WTC11 (cell line): ENCODE measurements around the gene SP4. TPM values are rescaled to one million over a fixed set of nuclear protein-coding genes. Genes with fewer than 3 reads are reported as not detected.

Experiments used
- ATAC-seq: fragments of 200-7000 bp; cut with Tn5 transposase; 2 replicates; pipeline ENCODE4 v1.10.0; 2021; ENCODE audit warnings: mild to moderate bottlenecking, moderate library complexity
- CTCF ChIA-PET: fragments of 300-600 bp; sonication (Branson Sonifier 250); formaldehyde crosslinking; loops from one replicate; lab custom pipeline; 2021; ENCODE audit warnings: antibody characterized with exemption; lab: Charles Lee
- POLR2A ChIA-PET: fragments of 350-600 bp; sonication (Branson Sonifier 250); formaldehyde crosslinking; loops from one replicate; lab custom pipeline; 2021; ENCODE audit warnings: antibody characterized with exemption; lab: Charles Lee
- DNase-seq: peaks from one replicate; pipeline ENCODE4 v3.0.0; 2021; ENCODE audit warnings: low spot score
- H3K27ac Mint-ChIP-seq: 2 replicates; pipeline ENCODE4 v1.8.0; 2021; ENCODE audit warnings: mixed read lengths
- H3K27me3 Mint-ChIP-seq: 2 replicates; pipeline ENCODE4 v1.8.0; 2021; ENCODE audit warnings: low read depth, mild to moderate bottlenecking, moderate library complexity, mixed read lengths
- H3K36me3 Mint-ChIP-seq: 2 replicates; pipeline ENCODE4 v1.8.0; 2021; ENCODE audit warnings: mixed read lengths
- H3K4me1 Mint-ChIP-seq: 2 replicates; pipeline ENCODE4 v1.8.0; 2022; ENCODE audit warnings: mixed read lengths
- H3K4me3 Mint-ChIP-seq: 2 replicates; pipeline ENCODE4 v1.8.0; 2021; ENCODE audit warnings: mild to moderate bottlenecking, moderate library complexity, mixed read lengths
- H3K9me3 Mint-ChIP-seq: 2 replicates; pipeline ENCODE4 v1.8.0; 2021; ENCODE audit warnings: mixed read lengths
- AR ChIP-seq: fragments of 250-450 bp; sonication (Bioruptor Pico); IDR thresholded peaks from 2 replicates; pipeline ENCODE4 v1.9.0; 2021; ENCODE audit warnings: mild to moderate bottlenecking
- CREB1 ChIP-seq: sonication (generic); formaldehyde crosslinking; IDR thresholded peaks from 2 replicates; pipeline ENCODE4 v1.8.0; 2023; ENCODE audit warnings: mild to moderate bottlenecking, missing genetic modification reagents
- CREM ChIP-seq: sonication (generic); formaldehyde crosslinking; IDR thresholded peaks from 2 replicates; pipeline ENCODE4 v1.8.1; 2022; ENCODE audit warnings: mild to moderate bottlenecking, missing genetic modification reagents, moderate library complexity
- ETV6 ChIP-seq: sonication (generic); formaldehyde crosslinking; IDR thresholded peaks from 2 replicates; pipeline ENCODE4 v1.8.1; 2022; ENCODE audit warnings: mild to moderate bottlenecking, missing genetic modification reagents
- FOXP1 ChIP-seq: sonication (generic); formaldehyde crosslinking; IDR thresholded peaks from 2 replicates; pipeline ENCODE4 v1.8.0; 2022; ENCODE audit warnings: missing genetic modification reagents, mild to moderate bottlenecking, moderate library complexity, borderline replicate concordance
- IRF1 ChIP-seq: sonication (generic); formaldehyde crosslinking; IDR thresholded peaks from 2 replicates; pipeline ENCODE4 v1.8.0; 2023; ENCODE audit warnings: missing genetic modification reagents
- JAZF1 ChIP-seq: fragments of 250-450 bp; sonication (Bioruptor Pico); IDR thresholded peaks from 2 replicates; pipeline ENCODE4 v1.9.0; 2021; ENCODE audit warnings: moderate library complexity, mild to moderate bottlenecking, inconsistent platforms
- MYBL2 ChIP-seq: sonication (generic); formaldehyde crosslinking; IDR thresholded peaks from 2 replicates; pipeline ENCODE4 v1.8.1; 2023; ENCODE audit warnings: mild to moderate bottlenecking, moderate library complexity, missing genetic modification reagents
- NFATC4 ChIP-seq: fragments of 250-450 bp; sonication (Bioruptor Pico); IDR thresholded peaks from 2 replicates; pipeline ENCODE4 v1.9.0; 2021; ENCODE audit warnings: mild to moderate bottlenecking
- NR2C2 ChIP-seq: sonication (generic); formaldehyde crosslinking; IDR thresholded peaks from 2 replicates; pipeline ENCODE4 v1.8.0; 2022; ENCODE audit warnings: mild to moderate bottlenecking, missing genetic modification reagents
- TP53 ChIP-seq: sonication (generic); formaldehyde crosslinking; IDR thresholded peaks from 2 replicates; pipeline ENCODE4 v1.8.1; 2023; ENCODE audit warnings: mild to moderate bottlenecking, missing genetic modification reagents
- ZBTB21 ChIP-seq: sonication (generic); formaldehyde crosslinking; IDR thresholded peaks from 2 replicates; pipeline ENCODE4 v1.8.1; 2023; ENCODE audit warnings: mild to moderate bottlenecking, missing genetic modification reagents, borderline replicate concordance
- ZNF425 ChIP-seq: fragments of 250-450 bp; sonication (Bioruptor Pico); conservative IDR thresholded peaks from 2 replicates; pipeline ENCODE4 v1.9.0; 2021; ENCODE audit warnings: mild to moderate bottlenecking
- total RNA-seq: library from RNA; stranded (reverse); gene quantifications from 3 replicates; pipeline ENCODE4 v1.2.3, GENCODE V29; 2021
- TF ChIP-seq, protein P1 (sequence below): fragments of 250-450 bp; sonication (Bioruptor Pico); IDR thresholded peaks from 2 replicates; pipeline ENCODE4 v1.8.0; 2021; ENCODE audit warnings: mild to moderate bottlenecking
- TF ChIP-seq, protein P2 (sequence below): sonication (generic); formaldehyde crosslinking; conservative IDR thresholded peaks from 2 replicates; pipeline ENCODE4 v1.8.1; 2022; ENCODE audit warnings: mild to moderate bottlenecking, missing genetic modification reagents
- TF ChIP-seq, protein P3 (sequence below): fragments of 250-450 bp; sonication (Bioruptor Pico); IDR thresholded peaks from 2 replicates; pipeline ENCODE4 v2.1.2; 2022; ENCODE audit warnings: mild to moderate bottlenecking, moderate library complexity
- TF ChIP-seq, protein P4 (sequence below): sonication (generic); formaldehyde crosslinking; IDR thresholded peaks from 2 replicates; pipeline ENCODE4 v1.8.1; 2022; ENCODE audit warnings: low read depth, missing genetic modification reagents, borderline replicate concordance
- TF ChIP-seq, protein P5 (sequence below): sonication (generic); formaldehyde crosslinking; IDR thresholded peaks from 2 replicates; pipeline ENCODE4 v1.8.0; 2022; ENCODE audit warnings: mild to moderate bottlenecking, missing genetic modification reagents

Gene SP4
- total RNA-seq, 1 experiment from 2014 or later: 23.1 TPM

DNA sequence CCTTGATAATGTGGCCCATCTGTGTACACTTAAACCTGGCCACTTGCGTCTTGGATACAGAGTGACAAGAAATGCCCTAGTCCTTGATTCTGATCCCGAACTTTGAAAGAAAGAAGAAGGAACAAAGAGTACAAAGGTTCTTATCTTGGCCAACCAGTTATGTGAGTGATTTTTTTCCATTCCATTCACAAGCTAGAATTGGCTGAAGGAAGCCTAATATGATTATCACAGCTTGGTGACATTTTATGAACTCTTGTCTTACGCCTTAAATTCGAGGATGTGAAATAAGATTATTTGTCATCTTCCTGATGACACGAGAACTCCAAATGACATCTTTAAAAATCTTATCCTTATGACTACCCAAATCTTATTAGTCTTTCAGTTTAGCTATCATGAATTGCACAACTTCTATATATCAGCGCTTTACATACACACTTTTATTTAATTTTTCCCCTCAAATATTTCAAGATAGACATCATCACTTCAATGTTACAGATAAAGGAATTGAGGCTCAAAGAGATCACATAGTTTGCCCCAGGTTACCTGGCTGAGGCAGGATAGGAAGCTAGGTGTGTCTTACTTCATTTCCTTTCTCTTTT is 13.0 kb upstream of the SP4 start (continued):
- TF ChIP-seq, protein P1, sequence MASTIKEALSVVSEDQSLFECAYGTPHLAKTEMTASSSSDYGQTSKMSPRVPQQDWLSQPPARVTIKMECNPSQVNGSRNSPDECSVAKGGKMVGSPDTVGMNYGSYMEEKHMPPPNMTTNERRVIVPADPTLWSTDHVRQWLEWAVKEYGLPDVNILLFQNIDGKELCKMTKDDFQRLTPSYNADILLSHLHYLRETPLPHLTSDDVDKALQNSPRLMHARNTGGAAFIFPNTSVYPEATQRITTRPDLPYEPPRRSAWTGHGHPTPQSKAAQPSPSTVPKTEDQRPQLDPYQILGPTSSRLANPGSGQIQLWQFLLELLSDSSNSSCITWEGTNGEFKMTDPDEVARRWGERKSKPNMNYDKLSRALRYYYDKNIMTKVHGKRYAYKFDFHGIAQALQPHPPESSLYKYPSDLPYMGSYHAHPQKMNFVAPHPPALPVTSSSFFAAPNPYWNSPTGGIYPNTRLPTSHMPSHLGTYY: no peak
- TF ChIP-seq NFATC4: no peak

DNA sequence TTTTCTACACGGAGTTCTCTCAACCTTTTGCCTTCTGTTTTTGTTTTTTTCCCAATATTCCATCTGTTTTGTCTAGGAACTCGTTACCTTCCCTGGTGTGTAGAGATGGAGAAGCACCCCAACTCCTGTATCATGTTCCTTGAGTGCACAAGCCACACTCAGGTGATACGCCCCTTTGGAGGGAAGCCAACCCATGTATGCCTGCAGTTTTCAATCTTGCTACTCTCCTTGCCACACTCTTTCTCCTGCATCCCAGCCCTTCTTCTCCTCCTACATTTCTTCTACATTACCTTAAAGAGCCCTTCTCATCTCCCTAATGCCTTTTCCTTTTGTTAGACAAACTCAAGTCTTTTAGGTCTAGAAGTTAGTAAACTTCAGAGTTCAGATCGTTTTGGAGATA is 10.2 kb upstream of the SP4 start:
- TF ChIP-seq NR2C2 (CRISPR knock-in tag) (no peak), ETV6 (CRISPR knock-in tag) (no peak), ZBTB21 (CRISPR knock-in tag) (no peak), CREM (no peak), TP53 (CRISPR knock-in tag) (no peak), CREB1 (CRISPR knock-in tag) (no peak)
- TF ChIP-seq, protein P2, sequence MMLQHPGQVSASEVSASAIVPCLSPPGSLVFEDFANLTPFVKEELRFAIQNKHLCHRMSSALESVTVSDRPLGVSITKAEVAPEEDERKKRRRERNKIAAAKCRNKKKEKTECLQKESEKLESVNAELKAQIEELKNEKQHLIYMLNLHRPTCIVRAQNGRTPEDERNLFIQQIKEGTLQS (CRISPR knock-in tag): no peak
- H3K4me1 Mint-ChIP-seq: peaks cover 12% of the 10 kb centered on the region
- no peaks in the 10 kb centered on the region for H3K36me3 Mint-ChIP-seq
- ChIA-PET CTCF (interaction anchor here (0.6 kb wide), 1 partner anchor 412 kb away, joined by 3 read pairs; no protein-coding TSS in a partner anchor), POLR2A (no interaction called here)
- DNase-seq (no peak), ATAC-seq (no peak)
- H3K4me3 Mint-ChIP-seq: no peak overlapping the region
- no peak overlapping the region for H3K27ac Mint-ChIP-seq
- H3K27me3 Mint-ChIP-seq: no peaks in the 10 kb centered on the region
- no peaks in the 10 kb centered on the region for H3K9me3 Mint-ChIP-seq

- H3K27me3 Mint-ChIP-seq: no peaks in the 10 kb centered on the region
- ChIA-PET CTCF (no interaction called here), POLR2A (interaction anchor here (0.6 kb wide), 1 partner anchor 517 kb away, joined by 5 read pairs; no protein-coding TSS in a partner anchor)
- H3K9me3 Mint-ChIP-seq: no peaks in the 10 kb centered on the region
- no peak for TF ChIP-seq NFATC4
- TF ChIP-seq, protein P3, sequence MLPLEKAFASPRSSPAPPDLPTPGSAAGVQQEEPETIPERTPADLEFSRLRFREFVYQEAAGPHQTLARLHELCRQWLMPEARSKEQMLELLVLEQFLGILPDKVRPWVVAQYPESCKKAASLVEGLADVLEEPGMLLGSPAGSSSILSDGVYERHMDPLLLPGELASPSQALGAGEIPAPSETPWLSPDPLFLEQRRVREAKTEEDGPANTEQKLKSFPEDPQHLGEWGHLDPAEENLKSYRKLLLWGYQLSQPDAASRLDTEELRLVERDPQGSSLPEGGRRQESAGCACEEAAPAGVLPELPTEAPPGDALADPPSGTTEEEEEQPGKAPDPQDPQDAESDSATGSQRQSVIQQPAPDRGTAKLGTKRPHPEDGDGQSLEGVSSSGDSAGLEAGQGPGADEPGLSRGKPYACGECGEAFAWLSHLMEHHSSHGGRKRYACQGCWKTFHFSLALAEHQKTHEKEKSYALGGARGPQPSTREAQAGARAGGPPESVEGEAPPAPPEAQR (CRISPR knock-in tag): no peak
- TF ChIP-seq AR (CRISPR knock-in tag): no peak
- TF ChIP-seq IRF1 (CRISPR knock-in tag): no peak
- TF ChIP-seq FOXP1: no peak
- no peak for TF ChIP-seq ZNF425 (CRISPR knock-in tag)
- TF ChIP-seq JAZF1 (CRISPR knock-in tag): no peak
- TF ChIP-seq, protein P4, sequence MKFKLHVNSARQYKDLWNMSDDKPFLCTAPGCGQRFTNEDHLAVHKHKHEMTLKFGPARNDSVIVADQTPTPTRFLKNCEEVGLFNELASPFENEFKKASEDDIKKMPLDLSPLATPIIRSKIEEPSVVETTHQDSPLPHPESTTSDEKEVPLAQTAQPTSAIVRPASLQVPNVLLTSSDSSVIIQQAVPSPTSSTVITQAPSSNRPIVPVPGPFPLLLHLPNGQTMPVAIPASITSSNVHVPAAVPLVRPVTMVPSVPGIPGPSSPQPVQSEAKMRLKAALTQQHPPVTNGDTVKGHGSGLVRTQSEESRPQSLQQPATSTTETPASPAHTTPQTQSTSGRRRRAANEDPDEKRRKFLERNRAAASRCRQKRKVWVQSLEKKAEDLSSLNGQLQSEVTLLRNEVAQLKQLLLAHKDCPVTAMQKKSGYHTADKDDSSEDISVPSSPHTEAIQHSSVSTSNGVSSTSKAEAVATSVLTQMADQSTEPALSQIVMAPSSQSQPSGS (CRISPR knock-in tag): no peak
- TF ChIP-seq MYBL2 (CRISPR knock-in tag): no peak
- TF ChIP-seq, protein P5, sequence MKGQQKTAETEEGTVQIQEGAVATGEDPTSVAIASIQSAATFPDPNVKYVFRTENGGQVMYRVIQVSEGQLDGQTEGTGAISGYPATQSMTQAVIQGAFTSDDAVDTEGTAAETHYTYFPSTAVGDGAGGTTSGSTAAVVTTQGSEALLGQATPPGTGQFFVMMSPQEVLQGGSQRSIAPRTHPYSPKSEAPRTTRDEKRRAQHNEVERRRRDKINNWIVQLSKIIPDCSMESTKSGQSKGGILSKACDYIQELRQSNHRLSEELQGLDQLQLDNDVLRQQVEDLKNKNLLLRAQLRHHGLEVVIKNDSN (CRISPR knock-in tag): no peak
- H3K36me3 Mint-ChIP-seq: no peaks in the 10 kb centered on the region
- H3K4me3 Mint-ChIP-seq: no peak overlapping the region
- ATAC-seq (no peak), DNase-seq (no peak)
- H3K4me1 Mint-ChIP-seq: peaks cover 21% of the 10 kb centered on the region
- H3K27ac Mint-ChIP-seq: no peak overlapping the region
These were observed 5.1 kb upstream of the SP4 start for GRCh38 chr7:21422751-21423150.
